Neural cell (in vitro differentiated cells): ENCODE measurements around the gene MALSU1. TPM values are rescaled to one million over a fixed set of nuclear protein-coding genes. Genes with fewer than 3 reads are reported as not detected.

Experiments
- H2AFZ ChIP-seq: fragments of 200-600, 300-800 bp; sonication (generic), shearing (Covaris generic); 2 replicates; pipeline ENCODE4 v1.6.0; 2014; ENCODE audit warnings: low read depth, mild to moderate bottlenecking, antibody characterized with exemption, low read length, moderate library complexity
- H3F3A ChIP-seq: fragments of 200-600 bp; shearing (Covaris generic); 2 replicates; pipeline ENCODE4 v1.6.1; 2016; ENCODE audit warnings: mild to moderate bottlenecking, moderate library complexity, mixed read lengths, antibody characterized with exemption, low read length; ENCODE audit not compliant: insufficient read depth, poor library complexity, severe bottlenecking
- H3K27ac ChIP-seq: fragments of 200-600, 300-800 bp; sonication (generic), shearing (Covaris generic); 2 replicates; pipeline ENCODE4 v1.5.1; 2014; ENCODE audit warnings: mild to moderate bottlenecking, low read length, moderate library complexity
- H3K27me3 ChIP-seq: fragments of 300-800, 200-600 bp; sonication (generic), shearing (Covaris generic); 2 replicates; pipeline ENCODE4 v1.6.0; 2014; ENCODE audit warnings: mild to moderate bottlenecking, low read depth, low read length, moderate library complexity; ENCODE audit not compliant: insufficient read depth
- H3K36me3 ChIP-seq: fragments of 300-800, 200-600 bp; sonication (generic), shearing (Covaris generic); 2 replicates; pipeline ENCODE4 v1.5.1; 2014; ENCODE audit warnings: mild to moderate bottlenecking, antibody characterized with exemption, low read length, moderate library complexity; ENCODE audit not compliant: insufficient read depth
- H3K4me2 ChIP-seq: fragments of 300-800, 200-600 bp; sonication (generic), shearing (Covaris generic); 2 replicates; pipeline ENCODE4 v1.6.0; 2014; ENCODE audit warnings: mild to moderate bottlenecking, low read length
- H3K4me3 ChIP-seq: fragments of 300-800, 200-600 bp; sonication (generic), shearing (Covaris generic); 2 replicates; pipeline ENCODE4 v1.5.1; 2014; ENCODE audit warnings: mild to moderate bottlenecking, low read length, moderate library complexity
- H3K79me2 ChIP-seq: fragments of 200-600 bp; shearing (Covaris generic); replicated peaks from 2 replicates; pipeline ENCODE4 v1.6.0; 2014; ENCODE audit warnings: mild to moderate bottlenecking, low read length, moderate library complexity; ENCODE audit not compliant: insufficient read depth
- H3K9ac ChIP-seq: fragments of 300-800, 200-600 bp; sonication (generic), shearing (Covaris generic); 2 replicates; pipeline ENCODE4 v1.6.1; 2016; ENCODE audit warnings: mild to moderate bottlenecking, low read length, mixed read lengths
- H3K9me2 ChIP-seq: fragments of 200-600 bp; shearing (Covaris generic); 2 replicates; pipeline ENCODE4 v1.6.1; 2016; ENCODE audit warnings: mild to moderate bottlenecking, low read length, mixed read lengths; ENCODE audit not compliant: insufficient read depth
- H3K9me3 ChIP-seq: fragments of 200-600, 300-800 bp; sonication (generic), shearing (Covaris generic); 2 replicates; pipeline ENCODE4 v1.6.1; 2016; ENCODE audit warnings: mild to moderate bottlenecking, mixed run types, low read length, moderate library complexity, mixed read lengths
- H4K20me1 ChIP-seq: fragments of 200-600 bp; shearing (Covaris generic); 2 replicates; pipeline ENCODE4 v1.6.1; 2016; ENCODE audit warnings: mild to moderate bottlenecking, mixed run types; ENCODE audit not compliant: insufficient read depth
- EP300 ChIP-seq: fragments of 450-650 bp; conservative IDR thresholded peaks from 2 replicates; pipeline ENCODE4 v1.6.1; 2014; ENCODE audit warnings: antibody characterized with exemption, mild to moderate bottlenecking, moderate library complexity; ENCODE audit not compliant: poor library complexity, severe bottlenecking
- EZH2 ChIP-seq: fragments of 200-600, 300-800 bp; shearing (Covaris generic), sonication (generic); IDR thresholded peaks from 2 replicates; pipeline ENCODE4 v1.6.1; 2014; ENCODE audit warnings: antibody characterized with exemption, low read length, borderline replicate concordance, mild to moderate bottlenecking; ENCODE audit not compliant: insufficient read depth, poor library complexity, severe bottlenecking
- MXI1 ChIP-seq: fragments of 450-650 bp; conservative IDR thresholded peaks from 2 replicates; pipeline ENCODE4 v1.6.1; 2014; ENCODE audit warnings: antibody characterized with exemption, mild to moderate bottlenecking; ENCODE audit not compliant: poor library complexity, severe bottlenecking
- POLR2AphosphoS5 ChIP-seq: IDR thresholded peaks from 2 replicates; pipeline ENCODE4 v1.6.1; 2012
- RAD21 ChIP-seq: fragments of 450-650 bp; conservative IDR thresholded peaks from 2 replicates; pipeline ENCODE4 v1.6.1; 2014; ENCODE audit warnings: antibody characterized with exemption, mild to moderate bottlenecking, moderate library complexity
- SMC3 ChIP-seq: fragments of 450-650 bp; conservative IDR thresholded peaks from 2 replicates; pipeline ENCODE4 v1.6.1; 2014; ENCODE audit warnings: antibody characterized with exemption, mild to moderate bottlenecking, moderate library complexity; ENCODE audit not compliant: poor library complexity
- TAF1 ChIP-seq: IDR thresholded peaks from 2 replicates; pipeline ENCODE4 v1.6.1; 2012; ENCODE audit warnings: low read depth
- polyA plus RNA-seq: library from polyadenylated mRNA; depleted of rRNA; stranded (reverse); fragments of >200 nt; gene quantifications from 2 replicates; pipeline ENCODE4 v1.2.3, GENCODE V29; 2014
- TF ChIP-seq, protein P1 (sequence below): fragments of 450-650 bp; IDR thresholded peaks from 2 replicates; pipeline ENCODE4 v1.5.1; 2014; ENCODE audit warnings: antibody characterized with exemption, mild to moderate bottlenecking, moderate library complexity; ENCODE audit not compliant: poor library complexity, severe bottlenecking
- TF ChIP-seq, protein P2 (sequence below): IDR thresholded peaks from 2 replicates; pipeline ENCODE4 v1.6.1; 2012; ENCODE audit warnings: borderline replicate concordance

MALSU1 gene
- polyA plus RNA-seq, 1 donor from 2014 or later = 77.8 TPM

DNA sequence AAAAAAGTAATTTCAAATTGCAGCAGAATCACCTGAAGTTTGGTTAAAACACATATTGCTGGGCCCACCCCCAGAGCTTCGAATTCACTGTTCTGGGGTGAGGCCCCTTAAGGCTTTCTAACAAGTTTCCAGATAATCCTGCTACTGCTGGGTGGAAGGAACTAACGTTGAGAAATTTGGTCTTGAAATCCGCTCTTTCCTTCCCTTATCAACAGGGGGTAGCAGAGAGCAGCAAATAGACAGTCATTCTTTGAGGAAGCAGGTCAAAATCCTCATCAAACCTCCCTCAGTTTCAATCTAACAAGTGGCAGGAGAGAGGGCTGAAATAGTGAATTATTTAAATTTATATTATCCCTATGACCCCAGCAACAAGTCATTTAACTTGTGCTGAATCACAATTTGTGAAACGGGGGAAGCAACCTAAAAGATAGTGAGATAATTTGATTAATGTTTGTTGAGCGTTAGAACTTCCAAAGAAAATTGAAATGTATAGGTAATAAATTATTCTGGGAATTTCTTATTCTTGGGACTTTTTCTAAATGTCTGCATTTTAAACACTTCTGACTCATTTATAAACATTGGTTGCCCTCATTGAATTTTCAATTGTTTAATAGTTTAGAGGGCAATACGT is 21.7 kb upstream of the MALSU1 start:
- no peak overlapping the region for H3K27ac ChIP-seq
- no peaks in the 10 kb centered on the region for H3K36me3 ChIP-seq
- H3K4me3 ChIP-seq = no peak overlapping the region
- TF ChIP-seq EZH2 (no peak), TAF1 (no peak), MXI1 (no peak), POLR2AphosphoS5 (no peak), SMC3 (no peak), EP300 (no peak), RAD21 (peak; percentile 29)
- TF ChIP-seq, protein P1, sequence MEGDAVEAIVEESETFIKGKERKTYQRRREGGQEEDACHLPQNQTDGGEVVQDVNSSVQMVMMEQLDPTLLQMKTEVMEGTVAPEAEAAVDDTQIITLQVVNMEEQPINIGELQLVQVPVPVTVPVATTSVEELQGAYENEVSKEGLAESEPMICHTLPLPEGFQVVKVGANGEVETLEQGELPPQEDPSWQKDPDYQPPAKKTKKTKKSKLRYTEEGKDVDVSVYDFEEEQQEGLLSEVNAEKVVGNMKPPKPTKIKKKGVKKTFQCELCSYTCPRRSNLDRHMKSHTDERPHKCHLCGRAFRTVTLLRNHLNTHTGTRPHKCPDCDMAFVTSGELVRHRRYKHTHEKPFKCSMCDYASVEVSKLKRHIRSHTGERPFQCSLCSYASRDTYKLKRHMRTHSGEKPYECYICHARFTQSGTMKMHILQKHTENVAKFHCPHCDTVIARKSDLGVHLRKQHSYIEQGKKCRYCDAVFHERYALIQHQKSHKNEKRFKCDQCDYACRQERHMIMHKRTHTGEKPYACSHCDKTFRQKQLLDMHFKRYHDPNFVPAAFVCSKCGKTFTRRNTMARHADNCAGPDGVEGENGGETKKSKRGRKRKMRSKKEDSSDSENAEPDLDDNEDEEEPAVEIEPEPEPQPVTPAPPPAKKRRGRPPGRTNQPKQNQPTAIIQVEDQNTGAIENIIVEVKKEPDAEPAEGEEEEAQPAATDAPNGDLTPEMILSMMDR = peak; percentile 46
- TF ChIP-seq, protein P2, sequence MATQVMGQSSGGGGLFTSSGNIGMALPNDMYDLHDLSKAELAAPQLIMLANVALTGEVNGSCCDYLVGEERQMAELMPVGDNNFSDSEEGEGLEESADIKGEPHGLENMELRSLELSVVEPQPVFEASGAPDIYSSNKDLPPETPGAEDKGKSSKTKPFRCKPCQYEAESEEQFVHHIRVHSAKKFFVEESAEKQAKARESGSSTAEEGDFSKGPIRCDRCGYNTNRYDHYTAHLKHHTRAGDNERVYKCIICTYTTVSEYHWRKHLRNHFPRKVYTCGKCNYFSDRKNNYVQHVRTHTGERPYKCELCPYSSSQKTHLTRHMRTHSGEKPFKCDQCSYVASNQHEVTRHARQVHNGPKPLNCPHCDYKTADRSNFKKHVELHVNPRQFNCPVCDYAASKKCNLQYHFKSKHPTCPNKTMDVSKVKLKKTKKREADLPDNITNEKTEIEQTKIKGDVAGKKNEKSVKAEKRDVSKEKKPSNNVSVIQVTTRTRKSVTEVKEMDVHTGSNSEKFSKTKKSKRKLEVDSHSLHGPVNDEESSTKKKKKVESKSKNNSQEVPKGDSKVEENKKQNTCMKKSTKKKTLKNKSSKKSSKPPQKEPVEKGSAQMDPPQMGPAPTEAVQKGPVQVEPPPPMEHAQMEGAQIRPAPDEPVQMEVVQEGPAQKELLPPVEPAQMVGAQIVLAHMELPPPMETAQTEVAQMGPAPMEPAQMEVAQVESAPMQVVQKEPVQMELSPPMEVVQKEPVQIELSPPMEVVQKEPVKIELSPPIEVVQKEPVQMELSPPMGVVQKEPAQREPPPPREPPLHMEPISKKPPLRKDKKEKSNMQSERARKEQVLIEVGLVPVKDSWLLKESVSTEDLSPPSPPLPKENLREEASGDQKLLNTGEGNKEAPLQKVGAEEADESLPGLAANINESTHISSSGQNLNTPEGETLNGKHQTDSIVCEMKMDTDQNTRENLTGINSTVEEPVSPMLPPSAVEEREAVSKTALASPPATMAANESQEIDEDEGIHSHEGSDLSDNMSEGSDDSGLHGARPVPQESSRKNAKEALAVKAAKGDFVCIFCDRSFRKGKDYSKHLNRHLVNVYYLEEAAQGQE = no peak
- no peaks in the 10 kb centered on the region for H3K79me2 ChIP-seq
- no peak overlapping the region for H3K9ac ChIP-seq
- H2AFZ ChIP-seq = no peak overlapping the region
- no peaks in the 10 kb centered on the region for H3K27me3 ChIP-seq
- no peaks in the 10 kb centered on the region for H4K20me1 ChIP-seq
- no peaks in the 10 kb centered on the region for H3K9me2 ChIP-seq
- no peak overlapping the region for H3K4me2 ChIP-seq
- H3K9me3 ChIP-seq = no peaks in the 10 kb centered on the region
- no peaks in the 10 kb centered on the region for H3F3A ChIP-seq

DNA sequence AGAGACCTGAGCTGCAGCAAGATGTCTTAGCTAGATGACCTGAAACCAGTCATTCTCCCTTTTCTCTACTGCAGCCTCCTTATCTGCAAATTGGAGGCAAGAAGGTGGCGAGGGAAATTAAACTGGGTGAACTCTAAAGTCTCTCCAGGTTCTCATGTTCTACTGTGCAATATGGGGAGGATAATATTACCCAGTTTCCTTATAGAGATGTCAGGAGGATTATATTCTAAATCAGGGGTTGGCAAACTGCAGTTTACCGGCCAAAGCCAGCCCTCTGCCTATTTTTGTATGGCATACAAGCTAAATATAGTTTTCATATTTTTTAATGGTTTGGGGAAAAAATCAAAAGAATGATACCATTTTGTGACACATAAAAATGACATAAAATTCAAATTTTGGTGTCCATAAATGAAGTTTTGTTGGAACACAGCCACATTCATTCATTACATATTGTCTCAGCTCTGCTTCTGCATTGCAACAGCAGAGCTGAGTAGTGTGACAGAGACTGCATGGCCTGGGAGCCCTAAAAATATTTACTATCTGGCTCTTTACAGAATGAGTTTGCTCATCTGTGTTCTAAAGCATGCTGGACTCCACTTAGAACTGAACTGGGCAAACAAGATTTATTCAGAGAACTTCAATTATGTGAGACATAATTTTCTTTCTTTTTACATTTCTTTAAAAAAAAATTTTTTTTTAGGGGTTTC is 19.2 kb upstream of the MALSU1 start:
- H3K9ac ChIP-seq = no peak overlapping the region
- H3K27me3 ChIP-seq = no peaks in the 10 kb centered on the region
- no peaks in the 10 kb centered on the region for H4K20me1 ChIP-seq
- H3K4me2 ChIP-seq = no peak overlapping the region
- no peaks in the 10 kb centered on the region for H3F3A ChIP-seq
- no peaks in the 10 kb centered on the region for H3K9me2 ChIP-seq
- H3K27ac ChIP-seq = no peak overlapping the region
- no peaks in the 10 kb centered on the region for H3K9me3 ChIP-seq
- H3K4me3 ChIP-seq = no peak overlapping the region
- H3K36me3 ChIP-seq = no peaks in the 10 kb centered on the region
- no peaks in the 10 kb centered on the region for H3K79me2 ChIP-seq
- TF ChIP-seq TAF1 (no peak), RAD21 (no peak), EZH2 (no peak)
- TF ChIP-seq, protein P1 = no peak
- H2AFZ ChIP-seq = no peak overlapping the region
